H1 (cell line): ENCODE data around the gene PHOSPHO2. TPM values are rescaled to one million over a fixed set of nuclear protein-coding genes. Genes with fewer than 3 reads are reported as not detected.

Experiments
- CTCF ChIA-PET: fragments of 300-600 bp; sonication (Branson Sonifier 250); formaldehyde crosslinking; loops from one replicate; lab custom pipeline; 2021; ENCODE audit not compliant: partially characterized antibody; lab: Charles Lee
- POLR2A ChIA-PET: fragments of 300-600 bp; sonication (Branson Sonifier 250); formaldehyde crosslinking; loops from one replicate; lab custom pipeline; 2021; ENCODE audit warnings: inconsistent platforms; ENCODE audit not compliant: partially characterized antibody; lab: Charles Lee
- DNase-seq, 2 experiments: peaks; one replicate each; pipeline versions ENCODE4 v3.0.0 to v3.0.0-alpha.2; 2010 to 2022; ENCODE audit warnings: low spot score in 2 of 2, low read depth in 1 of 2, mixed read lengths in 1 of 2
- FAIRE-seq: peaks from 2 replicates; lab custom pipeline; 2011; peaks lifted over from hg19 to GRCh38; lab: Jason Lieb, UNC
- H2AFZ ChIP-seq: 2 replicates; pipeline ENCODE4 v1.8.1; 2012; ENCODE audit warnings: low read length, inconsistent platforms
- H2AK5ac ChIP-seq: 2 replicates; pipeline ENCODE4 v1.6.1; 2013; ENCODE audit warnings: low read depth, low read length
- H2BK120ac ChIP-seq: replicated peaks from 2 replicates; pipeline ENCODE3; 2013; ENCODE audit warnings: low read depth, low read length, inconsistent platforms
- H2BK12ac ChIP-seq: 2 replicates; pipeline ENCODE4 v1.6.1; 2013; ENCODE audit warnings: low read depth, low read length
- H2BK15ac ChIP-seq: 2 replicates; pipeline ENCODE4 v1.6.1; 2013; ENCODE audit warnings: low read length
- H2BK20ac ChIP-seq: 2 replicates; pipeline ENCODE4 v1.6.1; 2013; ENCODE audit warnings: low read length
- H2BK5ac ChIP-seq: 2 replicates; pipeline ENCODE4 v1.6.1; 2013; ENCODE audit warnings: low read depth, low read length
- H3K14ac ChIP-seq: 2 replicates; pipeline ENCODE4 v1.6.1; 2013; ENCODE audit warnings: inconsistent platforms; ENCODE audit not compliant: insufficient read length
- H3K18ac ChIP-seq: 2 replicates; pipeline ENCODE4 v1.6.1; 2013; ENCODE audit warnings: low read length; ENCODE audit errors: extremely low read depth
- H3K23ac ChIP-seq: 2 replicates; pipeline ENCODE4 v1.6.1; 2013; ENCODE audit warnings: inconsistent platforms; ENCODE audit not compliant: insufficient read length
- H3K23me2 ChIP-seq: 2 replicates; pipeline ENCODE4 v1.6.1; 2013; ENCODE audit warnings: low read depth, low read length
- H3K27ac ChIP-seq: 2 replicates; pipeline ENCODE4 v1.6.1; 2011; ENCODE audit warnings: low read depth, low read length, inconsistent platforms
- H3K27me3 ChIP-seq, 4 experiments: replicated peaks in 1 of 4; 1 replicate in 1 of 4; 2 replicates in 3 of 4; pipeline versions ENCODE4 v1.6.1 to v1.8.1; 2011 to 2013; ENCODE audit warnings: low read length in 3 of 4, mild to moderate bottlenecking in 3 of 4, inconsistent platforms in 2 of 4, mixed read lengths in 2 of 4, moderate library complexity in 1 of 4; ENCODE audit not compliant: control insufficient read depth in 3 of 4, insufficient read depth in 3 of 4; ENCODE audit errors: extremely low read depth in 1 of 4
- H3K36me3 ChIP-seq, 4 experiments: 2 replicates each; pipeline versions ENCODE4 v1.6.1 to v1.8.1; 2011 to 2013; ENCODE audit warnings: mild to moderate bottlenecking in 4 of 4, low read length in 3 of 4, moderate library complexity in 2 of 4, control low read depth in 1 of 4, inconsistent platforms in 1 of 4; ENCODE audit not compliant: insufficient read depth in 4 of 4, control insufficient read depth in 2 of 4
- H3K4ac ChIP-seq: replicated peaks from 2 replicates; pipeline ENCODE3; 2013; ENCODE audit warnings: low read length, low read depth, mixed read lengths, inconsistent platforms; ENCODE audit not compliant: insufficient read length
- H3K4me1 ChIP-seq, 4 experiments: replicated peaks in 1 of 4; 1 replicate in 1 of 4; 2 replicates in 3 of 4; pipeline versions ENCODE4 v1.6.1 to v1.8.1; 2011 to 2013; ENCODE audit warnings: low read length in 3 of 4, inconsistent platforms in 2 of 4, mixed read lengths in 1 of 4; ENCODE audit not compliant: insufficient read depth in 4 of 4, control insufficient read depth in 3 of 4
- H3K4me2 ChIP-seq, 2 experiments: 2 replicates each; pipeline versions ENCODE4 v1.6.1 to v1.8.1; 2011 to 2013; ENCODE audit warnings: low read depth in 2 of 2, low read length in 2 of 2, control low read depth in 1 of 2, inconsistent platforms in 1 of 2, mild to moderate bottlenecking in 1 of 2; ENCODE audit not compliant: insufficient read depth in 1 of 2
- H3K4me3 ChIP-seq, 4 experiments: fragments of 200-600, 300-600 bp in 1 of 4; sonication (generic), shearing (Covaris generic), sonication (Bioruptor Twin) in 1 of 4; 2 replicates each; pipeline versions ENCODE4 v1.5.1 to v1.8.1; 2011 to 2016; ENCODE audit warnings: low read length in 4 of 4, low read depth in 3 of 4, control low read depth in 2 of 4, inconsistent platforms in 2 of 4, mild to moderate bottlenecking in 2 of 4, mixed read lengths in 1 of 4, moderate library complexity in 1 of 4; ENCODE audit not compliant: insufficient read depth in 2 of 4; ENCODE audit errors: extremely low read depth in 1 of 4
- H3K56ac ChIP-seq: replicated peaks from 2 replicates; pipeline ENCODE3; 2013; ENCODE audit warnings: low read depth, mild to moderate bottlenecking, mixed read lengths, low read length, inconsistent platforms; ENCODE audit not compliant: insufficient read length
- H3K79me1 ChIP-seq: 2 replicates; pipeline ENCODE4 v1.6.1; 2013; ENCODE audit warnings: low read depth, low read length, control low read depth
- H3K79me2 ChIP-seq, 2 experiments: 2 replicates each; pipeline versions ENCODE4 v1.6.1 to v1.8.1; 2012 to 2013; ENCODE audit warnings: low read length in 2 of 2, mild to moderate bottlenecking in 2 of 2, inconsistent platforms in 1 of 2; ENCODE audit not compliant: insufficient read depth in 2 of 2, control insufficient read depth in 1 of 2
- H3K9ac ChIP-seq, 4 experiments: replicated peaks in 1 of 4; 1 replicate in 1 of 4; 2 replicates in 3 of 4; pipeline versions ENCODE4 v1.6.1 to v1.8.1; 2011 to 2013; ENCODE audit warnings: low read depth in 3 of 4, low read length in 3 of 4, control low read depth in 2 of 4, mild to moderate bottlenecking in 2 of 4, moderate library complexity in 2 of 4, inconsistent platforms in 1 of 4; ENCODE audit errors: extremely low read depth in 1 of 4
- H3K9me3 ChIP-seq, 2 experiments: 2 replicates each; pipeline versions ENCODE4 v1.6.1 to v1.8.1; 2012 to 2013; ENCODE audit warnings: mild to moderate bottlenecking in 2 of 2, moderate library complexity in 2 of 2, control low read depth in 1 of 2, inconsistent platforms in 1 of 2, low read depth in 1 of 2, low read length in 1 of 2, mixed read lengths in 1 of 2; ENCODE audit not compliant: insufficient read depth in 2 of 2
- H4K20me1 ChIP-seq, 2 experiments: replicated peaks in 1 of 2; 2 replicates each; pipeline versions ENCODE3 to v1.8.1; 2011 to 2013; ENCODE audit warnings: inconsistent platforms in 2 of 2, low read length in 2 of 2, mild to moderate bottlenecking in 1 of 2; ENCODE audit not compliant: insufficient read depth in 2 of 2, control insufficient read depth in 1 of 2
- H4K5ac ChIP-seq: 2 replicates; pipeline ENCODE4 v1.6.1; 2013; ENCODE audit warnings: low read length, low read depth, mixed read lengths, inconsistent platforms; ENCODE audit not compliant: insufficient read length
- H4K8ac ChIP-seq: 2 replicates; pipeline ENCODE4 v1.8.0; 2013; ENCODE audit warnings: mild to moderate bottlenecking, moderate library complexity, low read length, inconsistent platforms; ENCODE audit not compliant: insufficient read depth; ENCODE audit errors: extremely low read depth
- H4K91ac ChIP-seq: replicated peaks from 2 replicates; pipeline ENCODE3; 2013; ENCODE audit warnings: low read length, mixed read lengths, inconsistent platforms; ENCODE audit not compliant: insufficient read length
- ATF3 ChIP-seq: IDR thresholded peaks from 2 replicates; pipeline ENCODE4 v1.6.1; 2011; ENCODE audit warnings: low read depth, mild to moderate bottlenecking, low read length; ENCODE audit not compliant: insufficient read depth
- CBX8 ChIP-seq: fragments of 300-800, 300-1000 bp; sonication (generic); IDR thresholded peaks from 2 replicates; pipeline ENCODE4 v1.7.1; 2016; ENCODE audit warnings: low read depth, low read length, borderline replicate concordance
- EP300 ChIP-seq, 2 experiments: IDR thresholded peaks; 1 replicate in 1 of 2; 2 replicates in 1 of 2; pipeline ENCODE4 v1.6.1; 2011 to 2012; ENCODE audit warnings: low read depth in 2 of 2, low read length in 2 of 2, mild to moderate bottlenecking in 2 of 2, borderline replicate concordance in 1 of 2, inconsistent platforms in 1 of 2, moderate library complexity in 1 of 2
- GTF2F1 ChIP-seq: IDR thresholded peaks from 2 replicates; pipeline ENCODE4 v1.6.1; 2012; ENCODE audit warnings: low read depth, low read length, improper control_type of control experiment, borderline replicate concordance
- POLR2A ChIP-seq, 2 experiments: IDR thresholded peaks; 1 replicate in 1 of 2; 2 replicates in 1 of 2; pipeline ENCODE4 v1.6.1; 2011; ENCODE audit warnings: low read depth in 2 of 2, low read length in 2 of 2, mild to moderate bottlenecking in 2 of 2; ENCODE audit errors: control extremely low read depth in 1 of 2
- RAD21 ChIP-seq, 2 experiments: IDR thresholded peaks in 1 of 2; conservative IDR thresholded peaks in 1 of 2; 2 replicates each; pipeline ENCODE4 v1.6.1; 2011; ENCODE audit warnings: low read depth in 2 of 2, low read length in 2 of 2, improper control_type of control experiment in 1 of 2, inconsistent platforms in 1 of 2, mild to moderate bottlenecking in 1 of 2, moderate library complexity in 1 of 2
- RNF2 ChIP-seq: fragments of 200-900, 300-1000 bp; sonication (generic); IDR thresholded peaks from 2 replicates; pipeline ENCODE4 v1.7.1; 2016; ENCODE audit warnings: borderline replicate concordance, low read depth, mild to moderate bottlenecking, antibody characterized with exemption, low read length; ENCODE audit not compliant: poor library complexity, severe bottlenecking; ENCODE audit errors: missing control alignments
- SIN3A ChIP-seq, 2 experiments: IDR thresholded peaks in 1 of 2; conservative IDR thresholded peaks in 1 of 2; 2 replicates each; pipeline ENCODE4 v1.6.1; 2011 to 2012; ENCODE audit warnings: low read length in 2 of 2, improper control_type of control experiment in 1 of 2, low read depth in 1 of 2, mild to moderate bottlenecking in 1 of 2
- SP1 ChIP-seq: IDR thresholded peaks from 2 replicates; pipeline ENCODE4 v1.6.1; 2011; ENCODE audit warnings: low read depth, low read length
- USF2 ChIP-seq: IDR thresholded peaks from 2 replicates; pipeline ENCODE4 v1.6.1; 2011; ENCODE audit warnings: low read length, improper control_type of control experiment
- WGBS, 2 experiments: shearing (Covaris generic) in 1 of 2; methylation state at CpG; one replicate each; pipeline versions ENCODE4 v1.1.6 to v1.1.7; 2013 to 2015; ENCODE audit warnings: low lambda C conversion rate in 2 of 2, mixed read lengths in 2 of 2, inconsistent platforms in 1 of 2, low coverage in 1 of 2, missing lambda C conversion rate in 1 of 2; ENCODE audit not compliant: insufficient replicate concordance in 2 of 2, insufficient coverage in 1 of 2, insufficient read length in 1 of 2; ENCODE audit errors: extremely low coverage in 1 of 2, missing lambda C conversion rate in 1 of 2; 5-methylcytosine and 5-hydroxymethylcytosine counted together
- polyA plus RNA-seq, 7 experiments: library from polyadenylated mRNA; depleted of rRNA in 3 of 7; stranded (reverse) in 5 of 7; unstranded in 2 of 7; fragments of >200 nt in 5 of 7; fragments of 200-250 nt in 2 of 7; gene quantifications; 1 replicate in 5 of 7; 2 replicates in 1 of 7; 4 replicates in 1 of 7; pipeline versions ENCODE4 v1.2.1 to v1.2.3, GENCODE V29; 2011 to 2013; ENCODE audit warnings: missing spikeins in 2 of 7, mixed read lengths in 2 of 7
- total RNA-seq: library from RNA; stranded (reverse); fragmentation: NEBNext Ultra II Directional; extraction: Animal tissue kit (Norgen Biotek cat#: 25700); gene quantifications from 2 replicates; pipeline ENCODE4 v1.2.1, GENCODE V29; 2021

The PHOSPHO2 gene
- total and polyA plus RNA-seq, 2 of the 8 experiments (the other 6 are each of a cell fraction or from before 2014, with no cell fraction given) = 2.4 to 8.5 TPM

GRCh38 chr2:169707626-169708025, 13.4 kb downstream of the PHOSPHO2 start:
- FAIRE-seq (no peak), DNase-seq (no peak)
- no peak overlapping the region for H3K4me3 ChIP-seq
- no peak overlapping the region for H3K18ac ChIP-seq
- no peak overlapping the region for H4K91ac ChIP-seq
- H3K56ac ChIP-seq = no peak overlapping the region
- H2BK12ac ChIP-seq = no peak overlapping the region
- no peak overlapping the region for H2BK120ac ChIP-seq
- no peak overlapping the region for H3K27ac ChIP-seq
- no peak overlapping the region for H2AFZ ChIP-seq
- no peaks in the 10 kb centered on the region for H3K79me1 ChIP-seq
- no peak overlapping the region for H2BK20ac ChIP-seq
- H2BK5ac ChIP-seq = no peak overlapping the region
- no peak overlapping the region for H3K4me2 ChIP-seq
- no peaks in the 10 kb centered on the region; a peak in 1 of 8 replicates for H3K36me3 ChIP-seq
- POLR2A ChIA-PET = interaction anchor here (2.1 kb wide), 1 partner anchor 8 kb away, joined by 10 read pairs; no protein-coding TSS in a partner anchor
- H3K4me1 ChIP-seq = peaks cover 0 to 6% (median 3%) of the 10 kb centered on the region in 4 experiments; a peak in 1 of 7 replicates
- 100% methylated on average over 2 of the region's 2 CpGs; no CpG with 5 or more reads in 1 of the 2 experiments for WGBS, 2 experiments
- H3K14ac ChIP-seq = no peak overlapping the region
- no peaks in the 10 kb centered on the region for H3K23me2 ChIP-seq
- H3K27me3 ChIP-seq = no peaks in the 10 kb centered on the region
- no peak overlapping the region for H4K5ac ChIP-seq
- no peak overlapping the region for H2AK5ac ChIP-seq
- H4K20me1 ChIP-seq = no peaks in the 10 kb centered on the region
- no peak overlapping the region for H4K8ac ChIP-seq
- no peak overlapping the region for H3K9ac ChIP-seq
- CTCF ChIA-PET = no interaction called here
- no peak overlapping the region for H3K4ac ChIP-seq
- H3K79me2 ChIP-seq = no peaks in the 10 kb centered on the region
- no peak overlapping the region for H3K23ac ChIP-seq
- no peak overlapping the region for H2BK15ac ChIP-seq
- no peaks in the 10 kb centered on the region; a peak in 1 of 4 replicates for H3K9me3 ChIP-seq
- TF ChIP-seq CBX8 = no peak
- no peak for TF ChIP-seq RAD21 (IDR thresholded peaks at IDR 0.05 in 1 of 2, conservative IDR thresholded peaks at IDR 0.05 in 1 of 2; ENCODE audit: low read depth in 2 of 2, low read length in 2 of 2)
- no peak for TF ChIP-seq USF2
- no peak for TF ChIP-seq SP1
- TF ChIP-seq RNF2 = no peak
- TF ChIP-seq ATF3 = no peak
- TF ChIP-seq POLR2A (IDR thresholded peaks at IDR 0.05; ENCODE audit: control extremely low read depth in 1 of 2, low read depth in 2 of 2, low read length in 2 of 2) = no peak
- no peak for TF ChIP-seq EP300 (IDR thresholded peaks at IDR 0.05; ENCODE audit: borderline replicate concordance in 1 of 2, low read depth in 2 of 2, low read length in 2 of 2)
- TF ChIP-seq GTF2F1 = no peak
- TF ChIP-seq SIN3A (conservative IDR thresholded peaks at IDR 0.05 in 1 of 2, IDR thresholded peaks at IDR 0.05 in 1 of 2; ENCODE audit: low read depth in 1 of 2, low read length in 2 of 2) = no peak
